Stimulated activated CD4-positive, alpha-beta T cell treated with anti-CD3 and anti-CD28 coated beads, Interleukin-4, amount 100 ng/mL, for 1 hour (primary cell): ENCODE results near the gene PLPP7.
A peak's percentile ranks its signal among the peaks of the same experiment; 100 is the strongest.
"Not testable (repeated sequence)": the region's sequence is repeated elsewhere in the genome, so short reads cannot be mapped to it uniquely, and the experiment has no call there.

Experiments used
- DNase-seq: peaks from one replicate; pipeline ENCODE4 v3.0.0-alpha.2; 2020

PLPP7 gene

DNA sequence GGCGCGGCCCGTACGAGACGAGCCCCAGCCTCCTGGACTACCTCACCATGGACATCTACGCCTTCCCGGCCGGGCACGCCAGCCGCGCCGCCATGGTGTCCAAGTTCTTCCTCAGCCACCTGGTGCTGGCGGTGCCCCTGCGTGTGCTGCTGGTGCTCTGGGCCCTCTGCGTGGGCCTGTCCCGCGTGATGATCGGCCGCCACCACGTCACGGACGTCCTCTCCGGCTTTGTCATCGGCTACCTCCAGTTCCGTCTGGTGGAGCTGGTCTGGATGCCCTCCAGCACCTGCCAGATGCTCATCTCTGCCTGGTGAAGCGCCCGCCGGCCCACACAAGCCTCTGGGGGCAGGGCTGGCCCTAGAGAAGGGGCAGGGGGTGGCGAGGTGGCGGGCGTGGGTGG, 18.5 kb downstream of the PLPP7 start:
- no peak for DNase-seq

DNA sequence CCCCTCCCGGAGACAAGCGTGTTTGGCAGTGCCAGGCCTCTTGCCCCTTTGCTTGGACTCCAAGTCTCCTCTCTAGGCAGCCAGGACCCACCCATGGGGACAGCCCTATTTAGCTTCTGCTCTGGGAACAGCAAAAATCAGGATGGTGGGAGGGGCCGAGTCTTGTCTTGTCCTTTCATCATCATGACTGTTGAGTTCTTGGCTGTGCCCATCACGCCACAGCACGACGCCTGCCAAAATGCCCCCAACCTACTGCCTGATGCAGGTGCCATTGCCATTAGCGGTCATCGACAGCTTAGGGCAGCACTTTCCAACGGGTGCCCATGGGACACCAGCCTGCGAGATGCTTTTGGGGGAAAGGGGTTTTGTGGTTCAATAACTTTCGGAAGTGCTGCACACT, 18.9 kb downstream of the PLPP7 start:
- no peak for DNase-seq

DNA sequence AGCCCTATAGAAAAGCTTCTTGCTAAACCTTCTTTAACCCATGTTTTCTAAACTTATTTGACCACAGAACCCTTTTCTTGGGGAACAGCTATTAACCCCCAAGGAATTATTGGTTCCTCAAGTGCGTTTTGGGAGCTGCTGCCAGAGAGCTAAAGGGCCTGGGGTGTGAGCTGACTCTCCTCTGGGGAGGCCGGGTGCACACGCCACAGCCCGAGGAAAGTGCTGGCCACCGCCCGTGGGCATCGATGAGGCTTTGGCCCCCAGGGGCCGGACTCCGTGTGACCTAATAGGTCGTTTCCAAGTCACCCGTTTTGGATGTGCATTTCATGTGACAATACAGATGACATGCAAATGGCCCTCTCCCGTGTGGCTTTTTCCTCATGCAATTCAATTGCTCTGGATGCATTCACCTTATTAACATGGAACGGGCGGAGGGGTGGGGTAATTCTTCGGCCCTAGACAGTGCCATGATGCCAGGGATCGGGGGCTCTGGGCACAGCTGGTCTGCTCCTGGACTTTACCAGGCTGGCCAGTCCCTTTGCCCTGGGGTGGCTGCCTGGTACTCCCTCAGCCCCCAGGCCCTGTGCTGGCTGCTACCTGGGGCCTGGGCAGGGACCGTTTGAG, 19.5 kb downstream of the PLPP7 start:
- no peak for DNase-seq

DNA sequence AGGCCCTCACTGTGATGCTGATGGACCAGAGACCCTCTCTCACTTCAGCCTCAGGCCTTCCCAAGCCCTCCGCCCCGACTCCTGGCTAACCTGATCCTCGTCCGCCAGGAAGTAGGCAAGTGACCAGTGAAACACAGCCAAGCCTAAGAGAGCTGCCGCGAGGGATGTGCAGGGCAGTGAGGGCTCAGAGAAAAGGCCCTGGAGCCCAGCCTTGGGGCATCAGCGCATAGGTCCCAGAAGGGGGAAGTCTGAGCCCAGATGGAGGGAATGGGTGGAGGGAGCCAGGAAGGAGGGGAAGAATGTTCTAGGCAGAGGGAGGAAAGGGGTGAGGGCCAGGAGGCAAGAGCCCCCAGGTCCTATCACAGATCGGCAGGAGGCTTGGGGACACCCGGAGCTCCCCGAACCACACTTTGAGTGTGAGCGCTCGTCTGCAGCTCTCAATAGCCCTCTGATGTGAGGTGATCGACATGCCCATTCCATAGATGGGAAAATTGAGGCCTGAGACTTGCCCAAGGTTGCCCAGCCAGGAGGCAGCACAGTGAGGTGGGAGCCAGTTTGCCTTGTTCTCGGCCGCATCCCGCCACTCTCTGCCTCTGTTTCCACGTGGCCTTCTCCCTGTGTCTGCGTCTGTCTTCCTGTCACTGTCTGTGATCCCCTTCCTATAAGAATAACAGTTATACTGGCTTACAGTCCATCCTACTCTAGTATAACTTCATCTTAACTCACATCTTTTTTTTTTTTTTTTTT, 20.2 kb downstream of the PLPP7 start:
- no peak for DNase-seq

DNA sequence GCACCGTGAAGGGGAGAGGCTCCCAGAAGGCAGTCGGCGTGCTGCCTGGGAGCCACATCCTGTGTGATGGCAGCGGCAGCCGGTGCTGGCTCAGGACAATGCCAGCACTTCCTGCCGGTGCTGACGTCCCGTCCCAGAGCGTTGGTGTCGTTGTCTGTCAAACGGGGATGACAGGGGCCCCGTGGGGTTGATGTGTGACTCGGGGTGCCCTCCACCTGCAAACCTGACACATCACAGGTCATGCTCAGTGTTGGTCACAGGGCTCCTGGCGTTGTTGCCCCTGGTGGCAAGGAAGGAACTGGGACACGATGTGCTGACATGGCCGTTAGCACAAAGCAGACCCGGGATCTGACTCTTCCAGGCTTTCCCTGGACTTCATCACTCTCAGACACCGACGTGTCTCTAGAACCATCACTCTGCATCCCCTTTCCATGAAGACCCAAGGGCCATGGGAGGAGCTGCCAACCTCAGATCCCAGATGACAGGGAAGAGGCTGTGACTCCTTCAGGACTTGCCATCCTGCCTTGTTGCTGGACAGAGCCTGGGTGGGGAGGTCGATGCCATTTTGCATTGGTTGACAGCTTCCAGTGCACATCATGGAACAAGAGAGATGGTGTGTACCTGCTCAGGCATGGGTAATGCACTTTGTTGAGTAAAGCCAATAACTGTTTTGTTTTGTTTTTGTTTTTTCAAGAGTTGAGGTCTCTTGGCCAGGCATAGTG, 21.5 kb downstream of the PLPP7 start:
- peak; percentile 54 for DNase-seq

DNA sequence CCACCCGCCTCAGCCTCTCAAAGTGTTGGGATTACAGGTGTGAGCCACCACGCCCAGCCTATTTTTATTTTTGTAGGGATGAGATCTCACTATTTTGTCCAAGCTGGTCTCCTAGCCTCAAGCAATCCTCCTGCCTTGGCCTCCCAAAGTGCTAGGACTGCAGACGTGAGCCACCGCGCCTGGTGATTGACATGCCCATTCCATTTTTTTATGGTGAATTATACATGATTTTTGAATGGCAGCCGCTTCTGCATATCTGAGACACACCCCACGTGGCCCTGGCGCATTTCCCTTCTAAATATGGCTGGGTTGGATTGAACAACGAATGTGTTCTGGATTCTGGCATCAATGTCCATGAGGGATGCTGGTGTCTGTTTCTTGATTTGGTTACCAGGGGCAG, 22.7 kb downstream of the PLPP7 start:
- DNase-seq: no peak

DNA sequence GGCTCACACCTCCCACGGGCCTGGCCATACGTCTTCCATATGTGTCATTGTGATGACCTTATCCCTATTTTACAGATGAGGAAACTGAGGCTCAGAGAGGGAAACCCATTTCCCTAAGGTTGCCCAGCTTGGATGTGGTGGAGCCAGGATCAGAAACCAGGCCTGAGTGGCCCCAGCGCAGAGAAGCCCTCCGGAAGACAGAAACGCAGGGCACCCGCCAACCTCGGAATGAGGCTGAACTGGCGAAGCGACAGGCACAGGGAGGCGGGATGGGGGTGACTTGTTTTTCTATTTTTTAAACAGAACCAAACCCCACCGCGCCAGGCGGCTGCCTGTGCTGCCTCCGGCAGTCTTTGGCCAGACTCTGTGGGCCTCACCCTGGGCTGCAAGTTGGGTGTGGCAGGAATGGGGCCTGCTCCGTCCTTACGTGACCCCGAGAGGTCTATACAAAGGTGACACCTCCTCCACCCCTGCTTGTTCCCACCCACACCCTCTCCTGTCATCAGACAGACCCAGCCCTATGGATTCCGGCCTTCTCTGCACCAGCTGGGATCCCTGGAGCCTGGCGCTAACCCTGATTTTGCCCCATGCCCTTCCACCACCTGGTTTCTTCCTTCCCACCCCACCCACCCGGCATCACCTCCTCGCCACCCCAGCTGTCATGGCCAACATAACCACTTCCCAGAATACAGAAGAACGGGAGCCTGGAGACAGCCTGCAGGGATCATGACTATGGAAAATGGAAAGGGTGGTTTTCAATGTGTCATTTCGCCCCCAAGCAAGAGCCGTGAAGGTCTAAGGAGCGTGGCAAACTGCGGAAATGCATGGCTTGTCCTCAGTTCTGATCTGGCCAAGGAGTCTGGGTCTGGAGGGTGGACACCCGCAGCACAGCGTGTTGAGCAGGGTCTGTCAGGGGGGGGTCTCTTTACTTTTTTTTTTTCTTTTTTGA, 23.6 kb downstream of the PLPP7 start:
- DNase-seq: no peak

DNA sequence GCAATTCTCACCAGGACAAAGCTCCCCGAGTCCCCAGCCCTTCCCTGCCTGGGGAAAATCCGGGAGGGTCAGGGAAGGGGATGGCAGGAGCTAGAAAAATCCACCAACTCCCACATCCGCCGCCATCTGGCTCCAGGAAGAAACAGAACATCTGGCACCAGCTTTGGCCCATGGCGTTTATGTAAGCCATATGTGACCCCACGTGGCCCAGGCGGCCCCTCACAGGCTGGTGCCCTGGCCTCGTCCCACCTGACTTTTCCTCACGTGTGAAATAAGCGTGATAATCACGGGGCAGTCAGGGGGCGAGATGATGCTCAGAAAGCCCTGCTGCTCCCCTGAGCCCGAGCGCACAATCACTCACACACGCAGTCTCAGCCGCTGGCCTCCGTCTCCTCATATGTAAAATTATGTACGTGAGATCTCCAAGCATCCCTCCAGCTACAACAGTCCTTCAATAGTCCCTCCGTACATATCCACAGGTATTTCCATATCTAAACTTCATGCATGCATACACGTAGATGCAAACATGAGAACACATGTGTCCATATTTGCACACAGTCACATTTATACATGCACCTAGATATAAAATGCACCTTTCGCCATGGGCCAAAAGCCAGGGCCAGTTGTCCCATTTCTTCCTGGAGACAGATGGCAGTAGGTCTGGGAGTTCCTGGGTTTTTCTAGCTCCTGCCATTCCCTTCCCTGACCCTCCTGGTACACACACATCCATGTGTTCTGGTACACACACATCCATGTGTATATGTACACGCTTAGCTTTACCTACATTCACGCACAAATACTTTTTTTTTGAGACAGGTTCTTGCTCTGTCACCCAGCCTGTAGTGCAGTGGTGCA, 28.9 kb downstream of the PLPP7 start:
- no peak for DNase-seq

DNA sequence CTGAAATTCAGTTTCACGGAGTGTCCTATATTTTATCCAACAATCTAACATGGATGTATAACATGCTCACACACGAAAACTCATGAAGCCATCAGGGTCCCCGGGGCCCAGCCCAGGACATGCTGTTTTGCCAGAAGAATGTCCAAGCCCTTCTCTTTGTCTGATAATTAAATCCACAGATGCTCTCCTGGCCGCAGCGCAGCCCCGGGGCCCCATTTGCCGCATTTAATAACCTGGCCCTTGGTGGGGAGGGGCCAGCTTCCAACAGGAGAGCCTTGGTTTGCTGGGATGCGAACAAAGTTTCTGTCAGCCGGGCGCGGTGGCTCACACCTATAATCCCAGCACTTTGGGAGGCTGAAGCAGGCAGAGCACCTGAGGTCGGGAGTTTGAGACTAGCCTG, 30.0 kb downstream of the PLPP7 start:
- DNase-seq: no peak

DNA sequence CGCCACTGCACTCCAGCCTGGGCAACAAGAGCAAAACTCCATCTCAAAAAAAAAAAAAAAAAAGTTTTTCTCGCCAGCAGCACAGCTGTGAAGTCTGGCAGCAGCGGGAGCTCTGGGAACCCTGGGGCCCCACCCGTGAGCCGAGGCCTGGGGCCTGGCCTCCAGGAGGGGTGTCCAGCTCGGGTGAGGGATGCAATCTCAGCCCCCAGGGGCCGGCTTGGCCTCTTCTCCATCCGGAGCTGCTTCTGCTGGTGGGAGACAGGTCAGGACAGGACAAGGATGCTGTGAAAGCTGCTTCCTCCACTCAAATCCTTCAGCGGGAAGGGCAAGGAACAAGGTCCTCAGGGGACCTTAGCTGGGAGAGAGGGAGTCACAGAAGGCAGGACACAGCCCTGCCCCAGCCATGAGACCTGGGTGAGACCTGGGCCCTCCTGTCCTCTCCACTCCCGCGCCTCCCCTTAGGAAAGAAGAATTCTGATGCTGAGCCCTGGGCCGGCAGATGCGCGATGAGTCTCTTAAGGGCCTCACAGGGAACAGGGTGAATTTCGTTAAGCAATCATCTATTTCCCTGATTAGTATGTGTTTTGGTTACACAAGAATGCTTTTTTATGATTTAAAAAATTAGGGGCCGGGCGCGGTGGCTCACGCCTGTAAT, 30.6 kb downstream of the PLPP7 start:
- DNase-seq: no peak

DNA sequence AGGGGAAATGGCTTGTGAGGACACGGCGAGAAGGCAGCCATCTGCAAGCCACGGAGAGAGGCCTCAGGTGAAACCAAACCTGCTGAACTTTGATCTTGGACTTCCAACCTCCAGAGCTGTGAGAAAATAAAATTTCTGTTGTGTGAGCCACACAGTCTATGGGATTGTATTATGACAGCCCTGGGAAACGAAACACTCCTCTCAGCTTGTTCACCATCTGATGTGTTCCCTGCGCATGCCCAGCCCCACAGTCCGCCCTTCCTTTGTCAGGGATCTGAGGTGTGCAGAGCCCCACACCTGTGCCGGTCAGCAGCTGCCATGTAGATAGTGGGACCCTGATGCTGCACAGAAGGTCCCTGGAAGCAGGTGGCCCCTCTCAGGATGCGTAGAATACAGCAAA, 34.1 kb downstream of the PLPP7 start:
- DNase-seq: no peak

DNA sequence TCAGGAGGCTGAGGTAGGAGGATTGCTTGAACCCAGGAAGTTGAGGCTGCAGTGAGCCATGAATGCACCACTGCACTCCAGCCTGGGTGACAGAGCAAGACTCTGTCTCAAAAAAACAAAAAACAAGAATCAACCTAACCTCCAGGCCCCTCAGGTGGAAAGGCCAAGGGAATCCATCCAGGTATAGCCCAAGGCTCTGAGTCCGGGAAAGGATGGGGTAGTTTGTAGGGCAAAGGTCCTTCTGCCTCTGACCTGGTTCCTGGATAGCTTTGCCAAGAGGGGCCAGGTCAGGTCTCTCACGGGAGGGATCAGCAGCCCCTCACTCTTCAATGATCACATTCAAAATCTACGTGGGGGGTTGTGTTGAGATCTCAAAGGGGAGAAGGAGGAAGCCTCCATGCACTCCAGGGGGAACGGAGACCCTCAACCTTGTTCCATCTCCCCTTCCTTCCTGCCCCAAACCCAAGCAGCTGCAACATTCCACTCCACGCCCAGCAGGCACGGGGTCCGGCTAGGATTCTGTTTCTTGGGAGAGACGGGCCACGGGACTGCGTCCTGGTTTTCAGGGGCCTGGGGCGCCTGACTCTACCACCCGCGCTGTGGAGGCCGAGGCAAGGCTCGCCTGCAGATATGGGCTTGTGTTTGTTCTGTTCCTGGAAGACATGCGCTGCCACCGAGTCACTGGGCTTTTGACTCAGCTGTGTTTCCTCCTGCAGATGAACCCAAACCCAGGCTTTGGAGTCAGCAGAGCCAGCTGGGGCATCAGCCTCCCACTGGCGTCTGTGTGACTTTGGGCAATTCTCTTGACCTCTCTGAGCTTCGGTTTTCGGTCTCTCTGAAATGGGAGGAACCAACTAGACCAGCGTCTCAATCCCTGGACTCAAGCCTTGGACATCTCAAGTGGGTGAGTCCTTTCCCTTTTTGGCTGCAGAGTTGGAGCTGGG, 35.5 kb downstream of the PLPP7 start:
- no peak for DNase-seq

DNA sequence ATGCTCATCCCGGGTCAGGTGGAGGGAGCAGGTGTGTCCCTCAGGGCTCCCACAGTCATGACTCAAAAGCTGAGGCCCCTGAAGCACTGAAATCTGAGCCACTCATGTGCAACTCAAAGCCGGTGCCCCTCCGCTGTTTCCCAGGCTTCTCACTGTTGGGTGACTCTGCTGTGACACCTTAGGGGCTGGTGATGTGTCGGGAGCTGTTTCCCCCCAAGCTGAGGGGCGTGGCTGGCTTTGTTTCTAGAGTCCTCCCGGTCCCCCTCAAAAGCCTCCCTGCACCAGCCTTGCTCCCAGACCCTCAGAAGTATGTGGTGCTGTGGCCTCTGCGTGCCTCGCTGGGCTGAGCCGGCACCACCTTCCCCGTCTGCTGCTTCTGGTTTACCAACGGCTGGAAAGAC, 39.7 kb downstream of the PLPP7 start:
- no peak for DNase-seq

DNA sequence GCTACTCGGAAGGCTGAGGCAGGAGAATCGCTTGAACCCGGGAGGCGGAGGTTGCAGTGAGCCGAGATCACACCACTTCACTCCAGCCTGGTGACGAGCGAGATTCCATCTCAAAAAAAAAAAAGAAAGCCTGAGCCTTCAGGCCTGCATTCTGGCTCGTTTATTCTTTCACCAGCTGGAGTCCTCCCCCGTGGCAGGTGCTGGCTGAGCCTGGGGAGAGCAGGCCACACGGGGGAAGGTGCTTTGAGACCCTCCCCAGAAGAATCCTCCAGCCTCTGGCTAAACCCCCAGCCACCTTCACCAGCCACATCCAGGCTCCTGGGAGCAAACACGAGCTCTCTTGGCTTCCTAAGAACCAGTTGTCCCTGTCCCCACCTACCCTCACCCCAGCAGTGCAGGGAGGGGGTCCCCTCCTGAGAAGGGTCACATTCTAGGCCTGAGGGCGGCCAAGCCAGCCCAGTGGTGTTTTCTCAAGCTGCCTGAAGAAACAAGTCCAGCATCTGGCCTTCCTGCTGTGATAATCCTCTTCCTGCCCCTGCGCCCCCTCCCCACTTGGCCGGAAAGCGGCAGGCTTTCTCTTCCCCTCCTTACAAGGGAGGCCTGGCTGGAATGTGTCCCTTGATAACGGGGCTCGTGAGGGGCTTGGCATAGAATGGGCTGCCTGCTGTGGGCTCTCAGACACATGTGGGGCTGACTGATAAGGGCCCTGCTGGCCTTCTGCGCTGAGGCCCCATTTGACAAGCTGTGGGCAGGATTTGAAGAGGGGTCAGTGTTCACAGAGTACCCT, 41.5 kb downstream of the PLPP7 start:
- DNase-seq: no peak

DNA sequence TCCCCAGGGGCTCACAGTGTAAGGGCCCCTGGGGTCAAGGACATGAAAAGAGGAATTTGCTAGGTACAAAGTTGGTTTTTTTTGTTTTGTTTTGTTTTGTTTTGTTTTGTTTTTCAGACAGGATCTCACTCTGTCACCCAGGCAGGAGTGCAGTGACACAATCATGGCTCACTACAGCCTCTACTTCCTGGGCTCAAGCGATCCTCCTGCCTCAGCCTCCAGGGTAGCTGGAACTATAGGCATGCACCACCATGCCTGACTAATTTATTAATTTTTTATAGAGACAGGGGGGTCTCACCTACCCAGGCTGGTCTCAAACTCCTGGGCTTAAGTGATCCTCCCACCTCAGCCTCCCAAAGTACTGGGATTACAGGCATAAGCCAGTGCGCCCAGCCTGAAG, 42.5 kb downstream of the PLPP7 start:
- not testable (repeated sequence) for DNase-seq

DNA sequence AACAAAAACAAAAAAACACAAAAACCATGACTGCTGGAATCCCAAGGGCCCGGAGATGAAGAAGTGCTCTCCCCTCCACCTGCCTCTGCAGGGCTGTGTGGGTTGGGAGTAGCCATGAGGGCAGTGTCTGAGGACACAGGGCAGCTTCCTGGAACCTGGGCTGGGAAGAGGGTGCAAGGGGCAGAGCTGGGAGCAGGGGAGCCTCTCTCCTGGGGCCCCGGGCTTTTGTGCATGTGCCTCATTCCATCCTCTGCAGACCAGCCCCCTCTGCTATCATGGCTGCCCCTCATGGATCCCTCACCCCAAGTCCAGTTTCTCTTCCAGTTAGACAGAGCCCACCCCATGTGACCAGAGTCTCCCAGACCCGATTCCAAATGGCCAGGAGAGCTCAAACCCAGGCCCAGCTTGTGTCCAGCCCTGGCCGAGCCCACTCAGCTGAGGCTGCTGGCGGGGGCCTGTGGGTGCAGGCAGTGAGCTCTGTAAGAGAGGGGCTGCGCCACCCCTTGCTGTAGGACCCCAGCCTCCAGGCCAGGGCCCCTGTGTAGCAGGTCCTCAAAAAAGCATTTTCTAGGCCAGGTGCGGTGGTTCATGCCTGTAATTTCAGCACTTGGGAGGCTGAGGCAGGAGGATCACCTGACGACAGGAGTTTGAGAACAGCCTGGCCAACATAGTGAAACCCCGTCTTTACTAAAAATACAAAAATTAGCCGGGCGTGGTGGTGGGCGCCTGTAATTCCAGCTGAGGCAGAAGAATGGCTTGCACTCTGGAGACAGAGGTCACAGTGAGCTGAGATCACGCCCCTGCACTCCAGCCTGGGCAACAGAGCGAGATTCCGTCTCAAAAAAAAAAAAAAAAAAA, 44.5 kb downstream of the PLPP7 start:
- no peak for DNase-seq

DNA sequence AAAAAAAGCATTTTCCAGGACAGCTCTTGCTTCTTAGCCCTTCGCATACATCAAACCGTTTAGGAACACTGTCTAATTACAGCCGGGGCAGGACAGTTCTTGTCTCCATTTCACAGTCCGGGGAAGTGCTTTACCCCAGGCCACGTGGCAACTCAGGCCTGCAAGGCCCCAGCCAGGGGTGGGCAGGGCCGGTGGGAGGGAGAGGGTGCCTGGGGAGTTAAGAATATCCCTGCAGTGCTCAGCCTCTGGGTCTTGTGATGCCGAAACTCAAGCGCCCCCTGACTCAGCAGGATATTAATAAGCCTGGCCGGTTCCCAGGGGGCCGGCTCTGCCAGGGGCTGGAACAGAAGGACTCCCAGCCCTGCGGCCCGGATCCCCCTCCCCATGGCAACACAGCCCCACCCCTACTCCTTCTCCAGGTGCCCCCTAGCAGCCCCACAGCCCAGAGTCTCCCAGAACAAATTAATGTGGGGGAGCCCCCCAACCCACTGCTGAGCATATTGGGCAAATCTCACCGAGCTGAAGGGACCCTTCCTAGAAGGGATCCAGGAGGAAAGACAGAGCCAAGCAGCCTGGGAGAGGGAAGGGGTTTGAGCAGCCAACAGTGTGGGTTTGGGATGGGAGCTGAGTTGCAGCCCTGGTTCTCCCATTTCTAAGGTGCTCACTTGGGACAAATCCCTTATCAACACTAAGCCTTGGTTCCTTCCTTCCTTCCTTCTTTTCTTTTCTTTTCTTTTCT, 45.3 kb downstream of the PLPP7 start:
- DNase-seq: no peak

DNA sequence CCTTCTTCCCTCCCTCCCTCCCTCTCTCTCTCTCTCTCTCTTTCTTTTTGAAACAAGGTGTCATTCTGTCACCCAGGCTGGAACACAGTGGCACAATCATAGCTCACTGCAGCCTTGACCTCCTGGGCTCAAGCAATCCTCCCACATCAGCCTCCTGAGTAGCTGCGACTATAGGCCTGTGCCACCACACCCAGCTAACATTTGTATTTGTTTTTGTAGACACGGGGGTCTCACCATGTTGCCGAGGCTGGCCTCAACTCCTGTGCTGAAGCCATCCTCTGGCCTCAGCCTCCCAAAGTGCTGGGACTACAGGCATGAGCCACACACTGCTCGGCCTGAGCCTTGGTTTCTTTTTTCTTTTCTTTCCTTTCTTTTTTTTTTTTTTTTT, 45.8 kb downstream of the PLPP7 start:
- no peak for DNase-seq
